Neutrophil (primary cell): ENCODE data around the gene ATP7B.

ENCODE experiments used
- H3K27ac ChIP-seq: fragments of 200-600 bp; sonication (generic); 2 replicates; pipeline ENCODE4 v1.5.1; 2016; ENCODE audit warnings: mild to moderate bottlenecking, moderate library complexity
- H3K27me3 ChIP-seq: fragments of 200-600 bp; sonication (generic); 2 replicates; pipeline ENCODE4 v1.6.0; 2016; ENCODE audit warnings: mild to moderate bottlenecking
- H3K36me3 ChIP-seq: fragments of 200-600 bp; sonication (generic); 2 replicates; pipeline ENCODE4 v1.5.1; 2017
- H3K4me1 ChIP-seq, 2 experiments: fragments of 200-600 bp in 1 of 2; sonication (generic) in 1 of 2; 1 replicate in 1 of 2; 2 replicates in 1 of 2; pipeline versions ENCODE4 v1.5.1 to v1.6.1; 2013 to 2016; ENCODE audit warnings: low read depth in 1 of 2, low read length in 1 of 2, mild to moderate bottlenecking in 1 of 2, moderate library complexity in 1 of 2; ENCODE audit not compliant: control insufficient read depth in 1 of 2, insufficient read depth in 1 of 2
- H3K4me3 ChIP-seq, 2 experiments: fragments of 200-600 bp in 1 of 2; sonication (generic) in 1 of 2; 1 replicate in 1 of 2; 2 replicates in 1 of 2; pipeline ENCODE4 v1.5.1; 2013 to 2016; ENCODE audit warnings: low read depth in 1 of 2, low read length in 1 of 2, mild to moderate bottlenecking in 1 of 2, moderate library complexity in 1 of 2
- H3K9me3 ChIP-seq: fragments of 200-600 bp; sonication (generic); 2 replicates; pipeline ENCODE4 v1.5.1; 2016
- CTCF ChIP-seq: fragments of 200-600 bp; sonication (generic); IDR thresholded peaks from 2 replicates; pipeline ENCODE4 v1.5.1; 2016; ENCODE audit warnings: antibody characterized with exemption

Gene ATP7B

GRCh38 chr13:51957377-51958216, 53.7 kb downstream of the ATP7B start:
- H3K4me1 ChIP-seq = no peaks in the 10 kb centered on the region
- no peak overlapping the region for H3K27ac ChIP-seq
- H3K4me3 ChIP-seq = no peak overlapping the region
- no peak for TF ChIP-seq CTCF
- no peaks in the 10 kb centered on the region for H3K27me3 ChIP-seq
- H3K9me3 ChIP-seq = no peaks in the 10 kb centered on the region
- no peaks in the 10 kb centered on the region for H3K36me3 ChIP-seq

GRCh38 chr13:51956717-51957116, 54.5 kb downstream of the ATP7B start:
- no peak overlapping the region for H3K4me3 ChIP-seq
- no peaks in the 10 kb centered on the region for H3K9me3 ChIP-seq
- no peaks in the 10 kb centered on the region for H3K27me3 ChIP-seq
- H3K4me1 ChIP-seq = no peaks in the 10 kb centered on the region
- no peak for TF ChIP-seq CTCF
- no peak overlapping the region for H3K27ac ChIP-seq
- no peaks in the 10 kb centered on the region for H3K36me3 ChIP-seq

- no peaks in the 10 kb centered on the region for H3K36me3 ChIP-seq
- H3K9me3 ChIP-seq = no peaks in the 10 kb centered on the region
- H3K27me3 ChIP-seq = no peaks in the 10 kb centered on the region
- H3K27ac ChIP-seq = no peak overlapping the region
- TF ChIP-seq CTCF = no peak
- no peaks in the 10 kb centered on the region for H3K4me1 ChIP-seq
- H3K4me3 ChIP-seq = no peak overlapping the region
Observed at GRCh38 chr13:51955816-51956603, 55.2 kb downstream of the ATP7B start.

GRCh38 chr13:51955281-51955771, 55.9 kb downstream of the ATP7B start:
- no peaks in the 10 kb centered on the region for H3K4me1 ChIP-seq
- H3K27ac ChIP-seq = no peak overlapping the region
- no peaks in the 10 kb centered on the region for H3K36me3 ChIP-seq
- no peaks in the 10 kb centered on the region for H3K27me3 ChIP-seq
- no peak overlapping the region for H3K4me3 ChIP-seq
- TF ChIP-seq CTCF = no peak
- H3K9me3 ChIP-seq = no peaks in the 10 kb centered on the region

GRCh38 chr13:51953347-51954195, 57.7 kb downstream of the ATP7B start:
- H3K36me3 ChIP-seq = no peaks in the 10 kb centered on the region
- H3K27ac ChIP-seq = no peak overlapping the region
- TF ChIP-seq CTCF = no peak
- no peaks in the 10 kb centered on the region for H3K9me3 ChIP-seq
- no peaks in the 10 kb centered on the region for H3K4me1 ChIP-seq
- no peaks in the 10 kb centered on the region for H3K27me3 ChIP-seq
- no peak overlapping the region for H3K4me3 ChIP-seq
